ENCODE results near the gene NOX3.

GRCh38 chr6:155378276-155378675, 77.4 kb downstream of the NOX3 start:
- no peak for TF ChIP-seq CTCF (IDR thresholded peaks at IDR 0.05)
- no peak for TF ChIP-seq POLR2A (IDR thresholded peaks at IDR 0.05)

All from Peyer's patch (tissue), 4 donors.